GM21526 (cell line): ENCODE results near the gene NMD3.
"Not testable (repeated sequence)": the region's sequence is repeated elsewhere in the genome, so short reads cannot be mapped to it uniquely, and the experiment has no call there.

Experiments used
- ATAC-seq: cut with Tn5 transposase; IDR thresholded peaks from one replicate; pipeline ENCODE4 v1.9.1; 2021; ENCODE audit warnings: moderate library complexity; ENCODE audit not compliant: unreplicated experiment, low FRiP score

NMD3 gene

GRCh38 chr3:161273589-161274218 lies 52.6 kb downstream of the NMD3 start:
- ATAC-seq, result no peak

DNA sequence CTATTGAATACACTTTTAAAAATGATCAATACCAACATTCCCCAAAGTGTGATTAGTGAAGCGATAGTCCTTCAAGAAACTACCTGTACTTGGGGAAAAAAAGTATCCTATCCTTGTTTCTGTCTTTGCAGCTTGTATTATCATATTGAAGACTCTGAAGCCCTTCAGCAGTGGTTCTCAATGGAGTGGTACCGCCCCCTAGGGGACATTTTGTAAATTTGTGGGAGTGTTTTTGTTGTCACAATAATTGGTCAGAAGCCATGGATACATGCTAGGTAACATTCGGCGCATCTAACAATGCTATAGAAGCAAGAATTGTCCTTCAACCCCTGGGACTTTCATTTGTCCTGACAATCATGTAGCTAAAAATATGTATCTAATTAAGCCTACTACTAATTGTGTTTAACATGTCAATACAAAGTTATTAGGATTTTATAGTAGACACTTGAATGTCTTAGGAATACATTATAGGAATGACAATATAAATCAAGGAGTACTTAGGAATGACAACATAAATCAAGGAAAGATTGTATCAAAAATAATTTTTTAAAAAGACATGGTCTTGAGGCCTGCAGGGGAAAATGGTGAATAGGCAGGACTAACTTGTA lies 53.7 kb downstream of the NMD3 start:
- ATAC-seq, result peak; percentile 83

GRCh38 chr3:161275919-161276318 lies 54.8 kb downstream of the NMD3 start:
- ATAC-seq, result no peak

- not testable (repeated sequence) for ATAC-seq
These were observed 61.3 kb downstream of the NMD3 start for GRCh38 chr3:161282387-161282786.

DNA sequence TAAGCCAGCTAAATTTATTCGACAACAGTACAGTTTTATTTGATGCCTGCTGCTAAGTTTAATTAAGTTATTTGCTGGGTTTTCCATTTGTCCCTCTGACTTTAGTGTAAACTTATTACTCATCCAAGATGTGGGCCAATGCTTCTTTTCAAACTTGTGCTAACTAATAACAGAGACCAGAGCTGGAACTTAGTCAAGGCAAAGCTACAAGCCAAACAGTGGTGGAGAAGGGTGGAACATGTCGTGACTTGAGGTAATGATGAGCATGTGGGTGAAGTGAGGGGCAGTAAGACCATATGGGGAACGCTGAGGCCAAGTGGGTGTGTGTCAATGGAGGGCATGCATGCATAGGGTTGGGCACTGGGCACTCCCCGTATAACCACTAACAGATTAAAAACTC lies 63.9 kb downstream of the NMD3 start:
- no peak for ATAC-seq

DNA sequence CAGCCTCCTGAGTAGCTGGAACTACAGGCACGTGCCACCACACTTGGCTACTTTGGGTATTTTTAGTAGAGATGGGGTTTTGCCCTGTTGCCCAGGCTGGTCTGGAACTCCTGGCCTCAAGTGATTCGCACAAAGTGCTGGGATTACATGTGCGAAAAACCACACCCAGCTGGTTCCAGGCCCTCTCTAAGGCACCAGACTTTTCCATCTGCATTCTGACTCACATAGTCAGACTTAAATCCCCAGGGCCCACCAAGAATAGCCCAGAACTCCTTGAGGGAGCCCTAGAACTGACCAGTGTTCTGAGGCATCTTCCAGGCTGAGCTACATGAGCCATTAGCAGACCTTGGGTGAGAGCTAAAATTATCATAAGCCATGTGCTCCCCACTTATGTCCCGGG lies 68.1 kb downstream of the NMD3 start:
- ATAC-seq, result no peak

- no peak for ATAC-seq
These were observed 70.2 kb downstream of the NMD3 start for GRCh38 chr3:161291191-161291901.

DNA sequence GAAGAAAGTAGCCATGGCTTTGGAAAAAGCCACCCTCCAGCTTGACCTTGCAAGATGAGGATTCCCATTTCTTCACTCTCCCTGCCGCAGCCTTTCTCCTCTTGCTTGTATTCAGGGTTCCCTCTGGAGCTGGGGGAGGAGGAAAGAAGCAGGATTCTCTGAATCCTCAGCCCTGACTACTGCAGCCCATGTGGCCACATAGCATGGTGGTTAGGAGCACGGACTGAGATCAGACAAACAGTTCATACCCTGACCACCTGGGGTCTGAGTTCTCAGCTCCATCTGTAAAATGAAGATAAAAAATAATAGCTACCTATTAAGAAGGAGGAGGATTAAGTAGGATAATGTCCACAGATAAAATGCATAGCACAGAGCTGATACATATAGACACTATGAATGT lies 72.3 kb downstream of the NMD3 start:
- ATAC-seq, result no peak

- no peak for ATAC-seq
These were observed 74.2 kb downstream of the NMD3 start for GRCh38 chr3:161295325-161295724.

- no peak for ATAC-seq
These were observed 75.7 kb downstream of the NMD3 start for GRCh38 chr3:161296814-161297213.
